ENCODE results near the gene SLC34A1.

GRCh38 chr5:177431317-177432142 is 47.3 kb downstream of the SLC34A1 start:
- no peak for TF ChIP-seq CTCF (IDR thresholded peaks at IDR 0.05; ENCODE audit: insufficient read depth, low read depth, low read length)
- TF ChIP-seq EZH2 (IDR thresholded peaks at IDR 0.05; ENCODE audit: insufficient read depth, low read length): no peak

All from astrocyte (in vitro differentiated cells and primary cell).